K562 (cell line): Measurements from ENCODE around the gene CAPRIN2. TPM values are rescaled to one million over a fixed set of nuclear protein-coding genes. Genes with fewer than 3 reads are reported as not detected.
A peak's percentile ranks its signal among the peaks of the same experiment; 100 is the strongest.

Experiments
- CEBPG ChIP-seq, 3 experiments: fragments of 200-800 bp in 1 of 3; sonication (Bioruptor generic) in 1 of 3; sonication (generic) in 1 of 3; formaldehyde crosslinking in 1 of 3; IDR thresholded peaks in 2 of 3; conservative IDR thresholded peaks in 1 of 3; 2 replicates each; pipeline versions ENCODE4 v1.6.1 to v1.8.0; 2016 to 2022; ENCODE audit warnings: missing compliant biosample characterization in 2 of 3, missing genetic modification characterization in 2 of 3, mild to moderate bottlenecking in 1 of 3, missing genetic modification reagents in 1 of 3
- CREB5 ChIP-seq: fragments of 250-450 bp; sonication (Bioruptor Pico); IDR thresholded peaks from 2 replicates; pipeline ENCODE4 v1.5.0; 2020; ENCODE audit warnings: mild to moderate bottlenecking
- IRF9 ChIP-seq: fragments of 450-650 bp; IDR thresholded peaks from 2 replicates; pipeline ENCODE4 v1.6.1; 2016; ENCODE audit warnings: missing biosample characterization, missing genetic modification characterization
- KDM1A ChIP-seq, 2 experiments: fragments of 450-650 bp; IDR thresholded peaks; 2 replicates each; pipeline ENCODE4 v1.6.1; 2016; ENCODE audit warnings: mild to moderate bottlenecking in 2 of 2
- SMC3 ChIP-seq: conservative IDR thresholded peaks from 2 replicates; pipeline ENCODE4 v1.6.1; 2011; ENCODE audit warnings: low read depth, low read length, improper control_type of control experiment; ENCODE audit not compliant: insufficient read depth
- polyA plus RNA-seq, 8 experiments: library from polyadenylated mRNA; depleted of rRNA in 4 of 8; stranded (reverse) in 5 of 8; unstranded in 3 of 8; fragments of >200 nt; fragmentation: Nextera tagmentation in 2 of 8; fragmentation: Illumina TruSeq in 1 of 8; extraction: Ambion mirVana in 2 of 8; extraction: Trizol in 1 of 8; gene quantifications; 2 replicates each; pipeline versions ENCODE4 v1.2.1 to v1.2.3, GENCODE V29; 2011 to 2014; ENCODE audit warnings: inconsistent platforms in 1 of 8, missing spikeins in 1 of 8
- total RNA-seq, 7 experiments: library from RNA; depleted of rRNA in 6 of 7; stranded (reverse); fragments of >200 nt in 6 of 7; fragmentation: Illumina TruSeq in 2 of 7; extraction: Trizol in 2 of 7; gene quantifications; 2 replicates each; pipeline versions ENCODE4 v1.2.1 to v1.2.3, GENCODE V29; 2011 to 2021; ENCODE audit warnings: low replicate concordance in 1 of 7
- TF ChIP-seq, protein P1 (sequence below), 2 experiments: IDR thresholded peaks in 1 of 2; conservative IDR thresholded peaks in 1 of 2; 2 replicates each; pipeline ENCODE4 v1.6.1; 2016; ENCODE audit warnings: low read depth in 2 of 2, mild to moderate bottlenecking in 1 of 2, missing compliant biosample characterization in 1 of 2, missing genetic modification characterization in 1 of 2, moderate library complexity in 1 of 2
- TF ChIP-seq, protein P2 (sequence below): sonication (generic); formaldehyde crosslinking; IDR thresholded peaks from 2 replicates; pipeline ENCODE4 v1.8.0; 2022; ENCODE audit warnings: mild to moderate bottlenecking, missing genetic modification reagents, borderline replicate concordance
- TF ChIP-seq, protein P3 (sequence below), 2 experiments: fragments of 200-800 bp in 1 of 2; sonication (Bioruptor generic) in 1 of 2; sonication (generic) in 1 of 2; formaldehyde crosslinking in 1 of 2; IDR thresholded peaks in 1 of 2; conservative IDR thresholded peaks in 1 of 2; 2 replicates each; pipeline versions ENCODE4 v1.5.0 to v1.6.1; 2016 to 2020; ENCODE audit warnings: missing compliant biosample characterization in 1 of 2, missing genetic modification characterization in 1 of 2, missing genetic modification reagents in 1 of 2

The CAPRIN2 gene
- total and polyA plus RNA-seq, 9 of the 15 experiments (the other 6 are each of a cell fraction or from before 2014, with no cell fraction given): 2.3 to 14.5 (median 8.9) TPM

DNA sequence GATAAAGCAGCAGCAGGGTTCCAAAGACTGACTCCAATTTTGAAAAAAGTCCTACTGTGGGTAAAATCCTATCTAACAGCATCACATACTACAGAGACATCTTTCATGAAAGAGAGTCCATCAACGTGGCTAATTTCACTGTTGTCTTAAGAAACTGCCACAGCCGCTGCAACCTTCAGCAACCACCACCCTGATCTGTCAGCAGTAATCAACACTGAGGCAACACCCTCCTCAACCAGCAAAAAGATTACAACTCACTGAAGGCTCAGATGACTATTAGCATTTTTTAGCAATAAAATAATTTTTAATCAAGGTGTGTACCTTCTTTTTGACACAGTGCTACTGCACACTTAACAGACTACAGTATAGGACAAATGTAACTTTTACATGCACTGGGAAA, 6.6 kb downstream of the CAPRIN2 start (continued):
- TF ChIP-seq, protein P1, sequence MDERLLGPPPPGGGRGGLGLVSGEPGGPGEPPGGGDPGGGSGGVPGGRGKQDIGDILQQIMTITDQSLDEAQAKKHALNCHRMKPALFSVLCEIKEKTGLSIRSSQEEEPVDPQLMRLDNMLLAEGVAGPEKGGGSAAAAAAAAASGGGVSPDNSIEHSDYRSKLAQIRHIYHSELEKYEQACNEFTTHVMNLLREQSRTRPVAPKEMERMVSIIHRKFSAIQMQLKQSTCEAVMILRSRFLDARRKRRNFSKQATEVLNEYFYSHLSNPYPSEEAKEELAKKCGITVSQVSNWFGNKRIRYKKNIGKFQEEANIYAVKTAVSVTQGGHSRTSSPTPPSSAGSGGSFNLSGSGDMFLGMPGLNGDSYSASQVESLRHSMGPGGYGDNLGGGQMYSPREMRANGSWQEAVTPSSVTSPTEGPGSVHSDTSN (CRISPR knock-in tag; IDR thresholded peaks at IDR 0.05; ENCODE audit: low read depth): no peak
- TF ChIP-seq, protein P1 (tag; conservative IDR thresholded peaks at IDR 0.05; ENCODE audit: low read depth): peak; percentile 30; the same call in 1 of the 2 replicates
- TF ChIP-seq SMC3 (no peak), CREB5 (CRISPR knock-in tag) (no peak), CEBPG (CRISPR knock-in tag; IDR thresholded peaks at IDR 0.05) (peak; percentile 32; the same call in 1 of the 2 replicates), CEBPG (tag; conservative IDR thresholded peaks at IDR 0.05 in 1 of 2, IDR thresholded peaks at IDR 0.05 in 1 of 2) (no peak), IRF9 (tag) (no peak), KDM1A (IDR thresholded peaks at IDR 0.05) (no peak)
- TF ChIP-seq, protein P2, sequence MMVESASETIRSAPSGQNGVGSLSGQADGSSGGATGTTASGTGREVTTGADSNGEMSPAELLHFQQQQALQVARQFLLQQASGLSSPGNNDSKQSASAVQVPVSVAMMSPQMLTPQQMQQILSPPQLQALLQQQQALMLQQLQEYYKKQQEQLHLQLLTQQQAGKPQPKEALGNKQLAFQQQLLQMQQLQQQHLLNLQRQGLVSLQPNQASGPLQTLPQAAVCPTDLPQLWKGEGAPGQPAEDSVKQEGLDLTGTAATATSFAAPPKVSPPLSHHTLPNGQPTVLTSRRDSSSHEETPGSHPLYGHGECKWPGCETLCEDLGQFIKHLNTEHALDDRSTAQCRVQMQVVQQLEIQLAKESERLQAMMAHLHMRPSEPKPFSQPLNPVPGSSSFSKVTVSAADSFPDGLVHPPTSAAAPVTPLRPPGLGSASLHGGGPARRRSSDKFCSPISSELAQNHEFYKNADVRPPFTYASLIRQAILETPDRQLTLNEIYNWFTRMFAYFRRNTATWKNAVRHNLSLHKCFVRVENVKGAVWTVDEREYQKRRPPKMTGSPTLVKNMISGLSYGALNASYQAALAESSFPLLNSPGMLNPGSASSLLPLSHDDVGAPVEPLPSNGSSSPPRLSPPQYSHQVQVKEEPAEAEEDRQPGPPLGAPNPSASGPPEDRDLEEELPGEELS (CRISPR knock-in tag): no peak
- TF ChIP-seq, protein P3, sequence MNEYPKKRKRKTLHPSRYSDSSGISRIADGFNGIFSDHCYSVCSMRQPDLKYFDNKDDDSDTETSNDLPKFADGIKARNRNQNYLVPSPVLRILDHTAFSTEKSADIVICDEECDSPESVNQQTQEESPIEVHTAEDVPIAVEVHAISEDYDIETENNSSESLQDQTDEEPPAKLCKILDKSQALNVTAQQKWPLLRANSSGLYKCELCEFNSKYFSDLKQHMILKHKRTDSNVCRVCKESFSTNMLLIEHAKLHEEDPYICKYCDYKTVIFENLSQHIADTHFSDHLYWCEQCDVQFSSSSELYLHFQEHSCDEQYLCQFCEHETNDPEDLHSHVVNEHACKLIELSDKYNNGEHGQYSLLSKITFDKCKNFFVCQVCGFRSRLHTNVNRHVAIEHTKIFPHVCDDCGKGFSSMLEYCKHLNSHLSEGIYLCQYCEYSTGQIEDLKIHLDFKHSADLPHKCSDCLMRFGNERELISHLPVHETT (CRISPR knock-in tag; conservative IDR thresholded peaks at IDR 0.05 in 1 of 2, IDR thresholded peaks at IDR 0.05 in 1 of 2): no peak
- TF ChIP-seq, all 486 proteins: peak for 5
